RWPE2 (cell line): ENCODE measurements around the gene MYO1H.
A peak's percentile ranks its signal among the peaks of the same experiment; 100 is the strongest.

Source experiments
- ATAC-seq: fragments of 200-7000 bp; cut with Tn5 transposase; 3 replicates; pipeline ENCODE4 v1.9.1; 2021; ENCODE audit warnings: low read depth
- DNase-seq: peaks from one replicate; pipeline ENCODE4 v3.0.0-alpha.2; 2020; ENCODE audit warnings: low spot score
- H3K27ac ChIP-seq: fragments of 450-650 bp; 2 replicates; pipeline ENCODE4 v1.5.1; 2017; ENCODE audit warnings: mild to moderate bottlenecking; ENCODE audit not compliant: poor library complexity, severe bottlenecking
- H3K27me3 ChIP-seq: fragments of 250-450 bp; sonication (Bioruptor Pico); 2 replicates; pipeline ENCODE4 v1.5.1; 2021; ENCODE audit warnings: mild to moderate bottlenecking, moderate library complexity; ENCODE audit not compliant: insufficient read depth, poor library complexity, severe bottlenecking
- H3K36me3 ChIP-seq: fragments of 250-450 bp; sonication (Bioruptor Pico); 2 replicates; pipeline ENCODE4 v1.5.1; 2020; ENCODE audit warnings: low read depth, mild to moderate bottlenecking, moderate library complexity
- H3K4me1 ChIP-seq: fragments of 250-450 bp; sonication (Bioruptor Pico); 2 replicates; pipeline ENCODE4 v1.5.1; 2021; ENCODE audit warnings: mild to moderate bottlenecking, moderate library complexity; ENCODE audit not compliant: insufficient read depth, poor library complexity, severe bottlenecking
- H3K4me3 ChIP-seq: fragments of 250-450 bp; sonication (Bioruptor Pico); 2 replicates; pipeline ENCODE4 v1.5.1; 2021; ENCODE audit warnings: mild to moderate bottlenecking, moderate library complexity; ENCODE audit not compliant: severe bottlenecking
- H3K9me3 ChIP-seq: fragments of 250-450 bp; sonication (Bioruptor Pico); 2 replicates; pipeline ENCODE4 v1.5.1; 2021; ENCODE audit warnings: mild to moderate bottlenecking, moderate library complexity; ENCODE audit not compliant: severe bottlenecking
- CTCF ChIP-seq: fragments of 450-650 bp; IDR thresholded peaks from one replicate; pipeline ENCODE4 v1.5.1; 2017; ENCODE audit warnings: mild to moderate bottlenecking, moderate library complexity; ENCODE audit not compliant: poor library complexity, severe bottlenecking

The MYO1H gene

DNA sequence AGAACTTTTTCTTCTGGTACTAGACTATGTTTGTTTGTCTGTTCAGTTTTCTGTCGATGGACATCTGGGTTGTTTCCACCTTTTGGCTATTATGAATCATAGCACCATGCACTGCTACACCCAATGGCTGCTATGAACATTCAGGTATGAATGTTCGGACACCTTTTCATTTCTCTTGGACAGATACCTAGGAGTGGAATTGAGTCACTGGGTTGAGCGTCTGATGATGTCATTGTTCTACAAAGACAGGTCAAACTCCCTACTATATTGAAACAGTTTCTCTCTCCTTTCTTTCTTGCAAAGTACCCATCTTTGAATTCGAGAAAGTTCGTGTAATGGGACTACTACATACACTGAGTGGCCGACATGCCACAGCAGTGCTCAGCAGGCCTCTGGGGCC, 84.7 kb downstream of the MYO1H start:
- DNase-seq (no peak), ATAC-seq (peak; percentile 65)
- TF ChIP-seq CTCF = no peak
- Histone ChIP-seq H3K4me3 (no peak overlapping the region), H3K27me3 (no peaks in the 10 kb centered on the region), H3K27ac (peak overlapping the region; percentile 14), H3K9me3 (no peaks in the 10 kb centered on the region), H3K36me3 (no peaks in the 10 kb centered on the region), H3K4me1 (no peaks in the 10 kb centered on the region)

GRCh38 chr12:109432842-109433304, 85.2 kb downstream of the MYO1H start:
- Histone ChIP-seq H3K27ac (peak overlapping the region; percentile 14), H3K9me3 (no peaks in the 10 kb centered on the region), H3K4me1 (no peaks in the 10 kb centered on the region), H3K36me3 (no peaks in the 10 kb centered on the region), H3K4me3 (no peak overlapping the region), H3K27me3 (no peaks in the 10 kb centered on the region)
- DNase-seq (peak; percentile 78), ATAC-seq (peak; percentile 81)
- peak; percentile 91 for TF ChIP-seq CTCF

DNA sequence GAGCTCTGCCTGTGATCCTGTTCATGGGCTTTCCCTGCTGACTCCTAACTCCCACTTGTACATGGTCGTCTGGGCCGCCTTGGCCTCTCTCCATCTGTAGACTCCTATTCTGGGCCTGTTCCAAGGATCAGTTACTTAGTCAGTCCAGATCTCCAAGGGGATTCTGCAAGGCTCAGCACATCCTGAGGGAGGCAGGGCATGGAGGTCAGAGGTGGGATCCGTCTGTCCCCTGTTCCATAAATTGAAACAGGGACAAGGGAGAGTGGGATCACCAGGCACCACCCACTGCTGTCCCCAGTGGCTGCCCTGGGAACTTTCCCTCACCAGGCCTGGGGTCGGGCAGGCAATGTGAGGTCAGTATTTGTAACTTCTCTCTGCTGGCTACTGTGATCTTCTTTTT, 85.9 kb downstream of the MYO1H start:
- H3K4me3 ChIP-seq = no peak overlapping the region
- no peaks in the 10 kb centered on the region for H3K9me3 ChIP-seq
- no peaks in the 10 kb centered on the region for H3K27me3 ChIP-seq
- H3K36me3 ChIP-seq = no peaks in the 10 kb centered on the region
- H3K4me1 ChIP-seq = no peaks in the 10 kb centered on the region
- TF ChIP-seq CTCF = no peak
- no peak overlapping the region for H3K27ac ChIP-seq
- no peak for ATAC-seq
- no peak for DNase-seq

GRCh38 chr12:109434582-109434981, 86.9 kb downstream of the MYO1H start:
- no peak overlapping the region for H3K27ac ChIP-seq
- H3K27me3 ChIP-seq = no peaks in the 10 kb centered on the region
- no peaks in the 10 kb centered on the region for H3K36me3 ChIP-seq
- TF ChIP-seq CTCF = no peak
- no peaks in the 10 kb centered on the region for H3K9me3 ChIP-seq
- H3K4me3 ChIP-seq = no peak overlapping the region
- DNase-seq = no peak
- H3K4me1 ChIP-seq = no peaks in the 10 kb centered on the region
- no peak for ATAC-seq

- no peak for DNase-seq
Measured at GRCh38 chr12:109435428-109436187, 87.9 kb downstream of the MYO1H start.

More at GRCh38 chr12:109435428-109436187, 87.9 kb downstream of the MYO1H start:
- no peaks in the 10 kb centered on the region for H3K27me3 ChIP-seq
- H3K27ac ChIP-seq = no peak overlapping the region
- no peaks in the 10 kb centered on the region for H3K4me1 ChIP-seq
- H3K9me3 ChIP-seq = no peaks in the 10 kb centered on the region
- H3K36me3 ChIP-seq = no peaks in the 10 kb centered on the region
- no peak overlapping the region for H3K4me3 ChIP-seq
- no peak for ATAC-seq
- TF ChIP-seq CTCF = no peak
